ENCODE data around the gene PLOD3. TPM values are rescaled to one million over a fixed set of nuclear protein-coding genes. Genes with fewer than 3 reads are reported as not detected.
"Not testable (repeated sequence)": the region's sequence is repeated elsewhere in the genome, so short reads cannot be mapped to it uniquely, and the experiment has no call there.

PLOD3 gene
- total RNA-seq, 1 experiment from 2014 or later = 112 TPM

DNA sequence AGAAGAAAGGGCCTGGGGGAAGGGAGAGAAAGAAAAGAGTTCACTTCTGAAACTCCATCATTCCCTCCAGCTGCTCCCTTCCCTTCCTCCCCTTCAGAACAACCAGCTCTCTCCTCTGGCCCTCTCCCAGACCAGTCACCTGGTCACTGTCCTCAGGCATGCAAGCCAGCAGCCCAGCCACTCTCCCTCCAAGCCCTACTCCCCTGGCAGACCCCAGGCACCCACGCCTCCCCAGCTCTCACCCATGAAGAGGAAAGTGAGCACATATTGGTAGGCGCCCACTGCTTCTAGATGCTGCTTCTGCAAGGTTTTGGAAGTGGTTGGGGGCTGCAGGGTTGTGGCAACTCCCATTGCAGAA is 16.9 kb downstream of the PLOD3 start:
- peak overlapping the region; percentile 70 for H3K4me3 Mint-ChIP-seq (ENCODE audit: unreplicated experiment)
- DNase-seq = no peak

DNA sequence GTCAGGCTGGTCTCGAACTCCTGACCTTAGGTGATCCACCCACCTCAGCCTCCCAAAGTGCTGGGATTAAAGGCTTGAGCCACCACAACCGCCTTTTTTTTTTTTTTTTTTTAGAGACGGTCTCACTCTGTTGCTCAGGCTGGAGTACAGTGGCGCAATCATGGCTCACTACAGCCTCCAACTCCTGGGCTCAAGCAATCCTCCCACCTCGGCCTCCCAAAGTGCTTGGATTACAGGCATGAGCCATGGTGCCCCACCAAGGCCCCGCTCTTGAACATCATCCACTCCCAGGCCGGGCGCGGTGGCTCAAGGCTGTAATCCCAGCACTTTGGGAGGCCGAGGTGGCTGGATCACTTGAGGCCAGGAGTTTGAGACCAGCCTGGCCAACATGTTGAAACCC is 17.9 kb downstream of the PLOD3 start:
- intact Hi-C loops (cut with micrococcal nuclease; ENCODE audit: unreplicated experiment); BruUV-seq (replicated peaks): not testable (repeated sequence)
- CTCF ChIA-PET = interaction anchor here (0.7 to 1.5 kb wide), 5 partner anchors 17 to 92 kb away, joined by 3 to 8 read pairs (median 5); no protein-coding TSS in a partner anchor

More for the DNA sequence above, 16.9 kb downstream of the PLOD3 start:
- H3K4me1 ChIP-seq = peaks cover 20% of the 10 kb centered on the region
- intact Hi-C loops (cut with micrococcal nuclease; ENCODE audit: unreplicated experiment) = loop anchor here (2.0 kb wide), 2 partner anchors 18 to 52 kb away; partner anchors contain the start of gene ZNHIT1
- H3K4me3 ChIP-seq (ENCODE audit: low read depth, low read length) = peak overlapping the region; percentile 45
- TF ChIP-seq, protein P1, sequence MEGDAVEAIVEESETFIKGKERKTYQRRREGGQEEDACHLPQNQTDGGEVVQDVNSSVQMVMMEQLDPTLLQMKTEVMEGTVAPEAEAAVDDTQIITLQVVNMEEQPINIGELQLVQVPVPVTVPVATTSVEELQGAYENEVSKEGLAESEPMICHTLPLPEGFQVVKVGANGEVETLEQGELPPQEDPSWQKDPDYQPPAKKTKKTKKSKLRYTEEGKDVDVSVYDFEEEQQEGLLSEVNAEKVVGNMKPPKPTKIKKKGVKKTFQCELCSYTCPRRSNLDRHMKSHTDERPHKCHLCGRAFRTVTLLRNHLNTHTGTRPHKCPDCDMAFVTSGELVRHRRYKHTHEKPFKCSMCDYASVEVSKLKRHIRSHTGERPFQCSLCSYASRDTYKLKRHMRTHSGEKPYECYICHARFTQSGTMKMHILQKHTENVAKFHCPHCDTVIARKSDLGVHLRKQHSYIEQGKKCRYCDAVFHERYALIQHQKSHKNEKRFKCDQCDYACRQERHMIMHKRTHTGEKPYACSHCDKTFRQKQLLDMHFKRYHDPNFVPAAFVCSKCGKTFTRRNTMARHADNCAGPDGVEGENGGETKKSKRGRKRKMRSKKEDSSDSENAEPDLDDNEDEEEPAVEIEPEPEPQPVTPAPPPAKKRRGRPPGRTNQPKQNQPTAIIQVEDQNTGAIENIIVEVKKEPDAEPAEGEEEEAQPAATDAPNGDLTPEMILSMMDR (IDR thresholded peaks at IDR 0.05; ENCODE audit: insufficient read depth in 1 of 2, low read depth in 1 of 2, low read length in 1 of 2, severe bottlenecking in 1 of 2, unreplicated experiment in 1 of 2) = no peak
- H3K4me1 Mint-ChIP-seq (ENCODE audit: low read depth, unreplicated experiment) = peaks cover 14% of the 10 kb centered on the region
- H3K9me3 Mint-ChIP-seq (ENCODE audit: unreplicated experiment) = no peaks in the 10 kb centered on the region
- no peaks in the 10 kb centered on the region for H3K27me3 Mint-ChIP-seq (ENCODE audit: insufficient read depth, unreplicated experiment)
- H3K27me3 ChIP-seq (replicated peaks; ENCODE audit: control insufficient read depth, insufficient read depth, low read length) = no peaks in the 10 kb centered on the region
- POLR2A ChIA-PET = interaction anchor here (0.5 to 1.3 kb wide), 4 partner anchors 17 to 798 kb away, joined by 3 to 7 read pairs (median 4); partner anchors contain the start of genes PLOD3, VGF and ZNHIT1
- H3K9me3 ChIP-seq = no peaks in the 10 kb centered on the region
- CTCF ChIA-PET = interaction anchor here (0.6 to 2.5 kb wide), 10 partner anchors 8 to 91 kb away, joined by 3 to 12 read pairs (median 4); partner anchors contain the start of genes PLOD3 and ZNHIT1
- peak overlapping the region; percentile 70 for H3K27ac Mint-ChIP-seq (ENCODE audit: unreplicated experiment)
- H3K36me3 Mint-ChIP-seq (ENCODE audit: insufficient read depth, unreplicated experiment) = no peaks in the 10 kb centered on the region
- BruUV-seq (replicated peaks) = TSS peak; percentile 78
- no peaks in the 10 kb centered on the region; the same call in 1 of the 2 replicates for H3K36me3 ChIP-seq (ENCODE audit: control insufficient read depth, insufficient read depth, low read length)

DNA sequence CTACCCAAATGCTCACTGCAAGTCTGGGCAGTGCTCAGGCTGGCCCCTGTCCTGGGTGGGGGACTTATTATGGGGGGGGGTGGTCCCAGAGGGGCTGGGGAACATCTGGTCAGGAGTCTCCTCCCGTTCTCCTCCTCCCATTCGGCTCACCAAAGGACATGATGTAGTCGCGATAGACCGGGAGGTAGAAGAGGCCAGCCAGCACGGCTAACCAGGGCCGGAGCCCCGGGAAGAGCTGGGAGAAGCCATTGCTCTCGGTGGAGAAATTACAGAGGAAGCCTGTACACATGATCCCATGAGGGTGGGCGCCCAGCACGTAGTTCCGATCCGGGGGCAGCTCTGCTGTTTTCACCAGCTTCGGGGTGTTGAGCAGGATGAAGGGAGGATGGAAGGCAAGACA is 18.9 kb downstream of the PLOD3 start:
- Mint-ChIP-seq H3K36me3 (ENCODE audit: insufficient read depth, unreplicated experiment) (no peaks in the 10 kb centered on the region), H3K27me3 (ENCODE audit: insufficient read depth, unreplicated experiment) (no peaks in the 10 kb centered on the region), H3K4me3 (ENCODE audit: unreplicated experiment) (no peak overlapping the region), H3K4me1 (ENCODE audit: low read depth, unreplicated experiment) (peaks cover 14% of the 10 kb centered on the region), H3K27ac (ENCODE audit: unreplicated experiment) (no peak overlapping the region), H3K9me3 (ENCODE audit: unreplicated experiment) (no peaks in the 10 kb centered on the region)
- TSS peak; percentile 23 for BruUV-seq (replicated peaks)
- intact Hi-C loops (cut with micrococcal nuclease; ENCODE audit: unreplicated experiment) = no loop called here
- TF ChIP-seq, protein P1 (IDR thresholded peaks at IDR 0.05; ENCODE audit: insufficient read depth in 1 of 2, low read depth in 1 of 2, low read length in 1 of 2, severe bottlenecking in 1 of 2, unreplicated experiment in 1 of 2) = no peak
- Histone ChIP-seq H3K27me3 (replicated peaks; ENCODE audit: control insufficient read depth, insufficient read depth, low read length) (no peaks in the 10 kb centered on the region), H3K4me1 (peaks cover 20% of the 10 kb centered on the region), H3K9me3 (no peaks in the 10 kb centered on the region), H3K36me3 (ENCODE audit: control insufficient read depth, insufficient read depth, low read length) (no peaks in the 10 kb centered on the region; the same call in 1 of the 2 replicates), H3K4me3 (ENCODE audit: low read depth, low read length) (no peak overlapping the region)
- POLR2A ChIA-PET = no interaction called here
- no peak for DNase-seq
- CTCF ChIA-PET = no interaction called here

More for the DNA sequence above, 17.9 kb downstream of the PLOD3 start:
- POLR2A ChIA-PET = interaction anchor here (1.1 kb wide), 1 partner anchor 34 kb away, joined by 3 read pairs; the partner anchor contains the start of gene VGF
- DNase-seq; H3K4me3 ChIP-seq (ENCODE audit: low read depth, low read length); H3K27me3 Mint-ChIP-seq (ENCODE audit: insufficient read depth, unreplicated experiment); H3K4me3 Mint-ChIP-seq (ENCODE audit: unreplicated experiment); H3K36me3 Mint-ChIP-seq (ENCODE audit: insufficient read depth, unreplicated experiment); H3K9me3 ChIP-seq; H3K9me3 Mint-ChIP-seq (ENCODE audit: unreplicated experiment); H3K36me3 ChIP-seq (ENCODE audit: control insufficient read depth, insufficient read depth, low read length); H3K27ac Mint-ChIP-seq (ENCODE audit: unreplicated experiment); H3K27me3 ChIP-seq (replicated peaks; ENCODE audit: control insufficient read depth, insufficient read depth, low read length): not testable (repeated sequence)
- peaks cover 20% of the 10 kb centered on the region for H3K4me1 ChIP-seq
- peaks cover 14% of the 10 kb centered on the region for H3K4me1 Mint-ChIP-seq (ENCODE audit: low read depth, unreplicated experiment)

Data from Caco-2 (cell line).